GM19372 (cell line): ENCODE measurements around the gene MAN1C1.
A peak's percentile ranks its signal among the peaks of the same experiment; 100 is the strongest.

Source experiments
- ATAC-seq: cut with Tn5 transposase; IDR thresholded peaks from one replicate; pipeline ENCODE4 v1.9.1; 2021; ENCODE audit warnings: mild to moderate bottlenecking, low read depth, moderate library complexity; ENCODE audit not compliant: unreplicated experiment

Gene MAN1C1

GRCh38 chr1:25808481-25809244, 192.1 kb downstream of the MAN1C1 start:
- no peak for ATAC-seq

- ATAC-seq, result no peak
Measured at GRCh38 chr1:25809283-25809926, 192.8 kb downstream of the MAN1C1 start.

GRCh38 chr1:25809929-25810328, 193.3 kb downstream of the MAN1C1 start:
- ATAC-seq, result no peak

- no peak for ATAC-seq
Measured at GRCh38 chr1:25810341-25811299, 194.0 kb downstream of the MAN1C1 start.

- ATAC-seq, result no peak
Measured at GRCh38 chr1:25811384-25812082, 194.9 kb downstream of the MAN1C1 start.

- no peak for ATAC-seq
Measured at GRCh38 chr1:25813071-25813733, 196.6 kb downstream of the MAN1C1 start.

GRCh38 chr1:25813734-25814471, 197.3 kb downstream of the MAN1C1 start:
- ATAC-seq, result no peak

GRCh38 chr1:25814549-25815087, 198.0 kb downstream of the MAN1C1 start:
- no peak for ATAC-seq

GRCh38 chr1:25815208-25816111, 198.9 kb downstream of the MAN1C1 start:
- ATAC-seq, result no peak

- ATAC-seq, result no peak
Measured at GRCh38 chr1:25816112-25816718, 199.6 kb downstream of the MAN1C1 start.

GRCh38 chr1:25817840-25818501, 201.4 kb downstream of the MAN1C1 start:
- ATAC-seq, result no peak

- ATAC-seq, result no peak
Measured at GRCh38 chr1:25818569-25818968, 202.0 kb downstream of the MAN1C1 start.

- ATAC-seq, result peak; percentile 85
Measured at GRCh38 chr1:25819491-25820246, 203.1 kb downstream of the MAN1C1 start, which contains the start of gene MTFR1L. MTFR1L (plus strand) TSS chr1:25819954; CDS start chr1:25823105, 3,151 bp downstream.

GRCh38 chr1:25820247-25821111, 203.9 kb downstream of the MAN1C1 start:
- ATAC-seq, result peak; percentile 38

GRCh38 chr1:25821112-25821476, 204.5 kb downstream of the MAN1C1 start:
- no peak for ATAC-seq
